Measurements from ENCODE around the gene ZNF41.
"Not testable (repeated sequence)": the region's sequence is repeated elsewhere in the genome, so short reads cannot be mapped to it uniquely, and the experiment has no call there.

The ZNF41 gene

GRCh38 chrX:47482512-47483305 is at the start of gene ZNF41:
Gene ZNF41 (minus strand): TSS chrX:47483222. CDS start chrX:47467481, 15,741 bp downstream.
- peak; percentile 73 for DNase-seq

GRCh38 chrX:47530049-47530448 is 47.0 kb upstream of the ZNF41 start:
- no peak for DNase-seq

DNA sequence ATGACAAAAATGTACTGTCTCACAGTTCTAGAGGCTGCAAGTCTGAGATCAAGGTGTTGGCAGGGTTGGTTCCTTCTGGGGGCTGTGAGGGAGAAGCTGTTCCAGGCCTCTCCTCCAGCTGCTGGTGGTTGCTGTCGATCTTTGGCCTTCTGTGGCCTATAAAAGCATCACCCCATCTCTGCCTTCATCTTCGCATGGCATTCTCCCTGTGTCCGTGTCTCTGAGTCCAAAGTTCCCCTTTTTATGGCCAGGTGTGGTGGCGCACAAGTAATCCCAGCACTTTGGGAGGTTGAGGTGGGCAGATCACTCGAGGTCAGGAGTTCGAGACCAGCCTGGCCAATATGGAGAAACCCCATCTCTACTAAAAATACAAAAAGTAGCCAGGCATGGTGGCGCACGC is 46.5 kb upstream of the ZNF41 start:
- DNase-seq = no peak

DNA sequence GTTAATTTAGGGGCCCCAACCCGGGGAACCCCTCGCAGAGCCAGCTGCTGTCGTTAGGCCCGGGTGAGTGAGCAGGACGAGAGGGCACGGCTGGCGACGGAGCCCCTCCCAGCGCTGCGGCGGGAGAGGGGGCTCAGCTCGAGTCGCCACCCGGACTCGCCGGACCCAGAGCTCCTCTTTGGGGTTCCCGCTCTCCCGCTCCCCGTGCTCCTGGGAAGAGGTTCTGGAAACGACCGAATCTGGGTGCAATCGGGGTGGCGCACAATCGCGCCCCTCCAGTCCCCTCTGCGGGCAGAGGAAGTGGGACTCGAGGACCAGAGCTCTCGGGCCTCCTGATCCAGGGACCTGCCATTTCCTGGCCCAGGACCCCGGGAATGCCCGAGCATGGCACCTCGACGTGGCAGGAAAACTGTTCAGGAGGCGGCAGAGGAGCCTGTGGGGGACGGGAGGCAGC is 40.7 kb upstream of the ZNF41 start:
- DNase-seq = no peak

DNA sequence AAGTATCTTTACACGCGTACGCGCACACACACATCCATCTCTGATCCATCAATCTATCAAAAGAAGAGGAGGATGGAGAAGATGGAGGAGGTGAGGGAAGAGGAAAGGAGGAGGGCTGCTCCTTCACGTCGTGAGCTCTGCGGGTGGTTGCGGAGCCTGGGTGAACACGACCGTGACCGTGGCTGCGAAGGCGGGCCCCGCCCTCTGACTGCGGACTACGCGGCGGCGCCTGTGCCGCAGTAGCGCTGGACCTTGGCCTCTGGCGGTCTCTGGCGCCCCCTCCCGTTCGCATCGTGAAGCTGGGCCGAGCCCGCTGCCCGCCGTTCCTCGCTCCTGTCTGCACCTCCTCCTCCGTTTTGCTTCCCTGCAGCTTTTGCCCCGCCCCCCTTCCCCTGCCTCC is 40.3 kb upstream of the ZNF41 start:
- peak; percentile 61 for DNase-seq

- no peak for DNase-seq
These were observed 35.1 kb upstream of the ZNF41 start for GRCh38 chrX:47518144-47518543.

GRCh38 chrX:47515941-47516665 is 33.1 kb upstream of the ZNF41 start:
- DNase-seq = no peak

DNA sequence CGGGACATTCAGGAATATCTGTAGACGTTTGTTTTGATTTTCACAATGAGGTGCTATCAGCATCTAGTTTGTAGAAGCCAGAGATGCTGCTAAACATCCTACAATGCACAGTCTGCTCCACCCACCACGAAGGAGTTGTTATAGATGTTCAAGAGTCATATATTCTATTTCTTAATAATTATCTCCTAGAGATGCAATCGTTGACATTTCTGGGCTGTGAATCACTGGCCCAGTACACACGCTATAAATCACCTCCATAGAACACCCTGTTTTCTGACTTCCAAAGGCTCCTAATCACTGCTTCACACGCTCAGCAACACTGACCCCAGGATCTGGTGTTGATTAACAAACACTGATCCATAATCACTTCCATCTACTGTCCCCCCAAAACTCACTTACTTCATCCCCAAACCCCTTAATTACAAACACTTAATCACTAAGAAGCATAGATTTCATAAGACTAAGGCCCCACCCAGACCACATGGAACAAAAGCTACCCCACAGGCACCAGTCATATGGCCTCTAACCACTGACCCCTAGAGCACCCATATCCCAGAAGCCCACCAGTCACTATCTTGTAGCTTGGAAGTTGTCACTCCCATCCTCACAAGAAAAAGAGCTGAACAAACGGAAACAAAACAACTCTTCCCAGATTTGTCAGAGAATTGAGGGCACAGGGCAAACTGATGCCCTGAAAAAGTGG is 31.7 kb upstream of the ZNF41 start:
- no peak for DNase-seq

GRCh38 chrX:47513034-47513965 is 30.3 kb upstream of the ZNF41 start:
- DNase-seq = not testable (repeated sequence)

GRCh38 chrX:47512383-47512782 is 29.4 kb upstream of the ZNF41 start:
- not testable (repeated sequence) for DNase-seq

DNA sequence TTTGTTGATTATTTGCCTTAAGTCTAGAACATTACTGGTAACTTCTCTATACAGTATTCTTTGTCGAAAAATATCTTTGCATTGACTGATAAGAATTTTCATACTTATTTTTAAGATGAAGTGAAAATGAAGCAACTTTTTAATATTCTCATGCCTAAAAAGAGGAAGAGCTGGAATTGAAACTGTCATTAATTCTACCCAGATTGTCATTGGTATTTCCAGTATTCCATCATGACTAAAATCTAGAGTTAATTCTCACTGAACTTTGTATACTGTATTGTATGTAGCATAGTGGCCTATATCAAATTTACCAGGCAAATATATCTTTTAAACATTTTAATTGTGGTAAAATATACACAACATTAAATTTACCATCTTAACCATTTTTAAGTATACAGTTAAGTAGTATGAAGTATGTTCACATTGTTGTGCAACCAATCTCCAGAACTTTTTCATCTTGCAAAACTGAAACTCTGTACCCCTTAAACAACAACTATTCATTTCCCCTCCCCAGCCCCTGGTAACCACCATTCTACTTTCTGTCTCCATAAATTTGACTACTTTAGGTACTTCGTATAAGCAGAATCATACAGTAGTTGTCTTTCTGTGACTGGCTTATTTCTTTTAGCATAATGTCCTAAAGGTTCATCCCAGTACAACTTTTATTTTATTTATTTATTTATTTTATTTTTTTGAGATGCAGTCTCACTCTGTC is 24.3 kb upstream of the ZNF41 start:
- DNase-seq = no peak

GRCh38 chrX:47503151-47503550 is 20.1 kb upstream of the ZNF41 start:
- no peak for DNase-seq

DNA sequence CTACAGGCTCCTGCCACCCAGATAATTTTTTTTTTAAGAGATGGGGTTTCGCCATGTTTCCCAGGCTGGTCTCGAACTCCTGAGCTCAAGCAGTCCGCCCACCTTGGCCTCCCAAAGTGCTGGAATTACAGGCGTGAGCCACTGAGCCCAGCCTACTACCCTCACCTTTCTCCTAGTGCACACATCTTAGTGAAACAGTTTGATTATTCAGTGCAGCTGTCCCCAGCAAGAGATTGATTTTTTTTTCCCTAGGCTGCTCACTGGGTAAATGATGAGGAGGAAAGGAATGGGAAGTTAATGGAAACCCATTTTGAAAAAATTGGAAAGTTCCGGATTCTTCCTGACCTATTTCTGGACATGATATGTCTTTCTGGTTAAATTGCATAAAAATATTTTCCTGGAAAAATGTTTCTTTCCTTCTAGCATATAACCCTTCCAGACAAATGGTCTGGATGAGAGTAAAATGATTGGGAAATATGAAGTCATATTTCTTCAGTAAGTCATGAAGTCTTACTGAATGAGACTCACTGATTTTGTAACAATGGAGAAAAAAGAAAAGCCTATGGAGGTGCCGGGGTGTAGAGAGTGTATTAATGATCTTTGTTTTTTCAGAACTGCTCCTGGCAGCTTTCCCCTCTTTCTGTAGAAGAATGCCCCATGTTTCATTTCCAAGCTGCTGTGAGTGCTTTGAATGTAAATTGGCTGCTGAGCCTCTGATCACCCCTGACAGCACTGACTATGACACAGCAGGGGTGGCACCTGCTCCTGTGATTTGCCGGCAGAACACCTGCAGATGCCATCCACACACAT is 19.5 kb upstream of the ZNF41 start:
- DNase-seq = no peak

DNA sequence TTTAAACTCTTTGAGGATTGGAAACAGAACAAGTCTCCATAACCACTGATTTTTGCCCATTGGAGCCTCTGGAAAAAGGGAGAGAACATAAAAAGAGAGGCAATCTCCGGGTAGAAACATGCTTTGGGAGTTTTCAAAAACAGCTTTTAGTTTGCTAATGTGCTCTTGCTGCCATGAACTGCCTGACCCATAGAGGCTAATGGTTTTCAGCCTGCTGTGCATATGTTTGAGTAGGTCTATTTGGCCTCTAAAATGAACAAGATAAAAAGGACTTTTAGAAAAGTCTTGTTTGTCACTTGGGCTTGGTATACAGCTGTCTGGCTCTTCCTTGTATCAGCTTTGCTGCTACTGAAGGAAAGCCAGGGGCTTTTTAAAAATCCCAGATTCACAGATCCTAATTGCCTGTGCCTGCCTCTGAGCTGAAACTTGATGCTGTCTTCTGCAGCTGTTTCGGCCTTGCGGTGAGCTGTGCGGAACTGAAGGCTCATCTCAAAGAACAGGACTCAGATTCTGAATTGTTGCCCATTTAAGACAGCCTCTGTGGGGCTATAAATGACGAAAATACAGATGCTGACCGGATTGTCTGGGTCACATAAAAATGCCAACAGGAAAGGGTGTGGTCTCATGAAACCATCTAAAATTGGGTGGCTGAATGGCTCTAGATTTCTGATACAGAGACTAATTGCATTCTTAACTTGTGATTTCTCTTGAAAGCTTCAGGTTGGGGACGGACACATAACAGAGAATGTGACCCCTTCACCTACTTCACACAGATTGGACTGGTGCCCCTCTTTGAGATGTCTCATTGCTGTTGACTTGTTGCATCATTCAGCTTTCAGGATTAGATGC is 18.4 kb upstream of the ZNF41 start:
- no peak for DNase-seq

DNA sequence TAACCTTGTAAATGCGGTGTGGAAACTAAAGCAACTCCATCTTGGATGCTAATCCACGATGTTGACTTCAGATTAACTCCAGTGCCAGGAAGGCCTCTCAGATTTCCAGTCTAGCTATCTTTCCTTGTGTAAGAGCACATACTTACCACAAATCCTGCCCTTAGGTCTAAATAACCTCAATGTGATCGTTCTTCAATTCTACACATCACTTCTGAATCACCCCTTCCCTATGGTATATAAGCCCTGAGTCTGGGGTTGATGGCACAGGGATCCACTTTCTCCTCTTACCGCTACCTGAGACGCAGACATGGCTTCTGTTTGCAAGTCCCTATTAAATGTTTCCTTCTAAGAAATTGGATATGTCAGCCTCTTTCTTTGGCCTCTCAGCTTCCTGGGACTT is 17.5 kb upstream of the ZNF41 start:
- DNase-seq = no peak

DNA sequence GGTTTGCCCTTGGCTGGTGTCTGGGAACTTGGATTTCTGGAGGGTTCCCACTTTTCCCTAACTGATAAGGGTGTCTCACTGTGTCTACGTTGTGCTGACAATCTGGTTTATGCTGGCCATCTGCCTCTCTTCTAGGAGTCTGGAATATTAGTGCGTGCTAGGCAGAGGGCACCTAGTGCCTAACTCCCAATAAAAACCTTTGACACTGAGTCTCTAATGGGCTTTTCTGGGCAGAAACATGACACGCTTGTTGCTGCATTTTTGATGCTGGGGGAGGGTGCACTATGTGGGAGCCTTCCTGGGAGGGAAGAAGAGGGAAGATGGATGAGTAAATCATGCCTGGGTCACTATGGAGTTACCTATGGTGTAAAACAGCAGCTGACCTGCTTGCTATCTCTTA is 16.3 kb upstream of the ZNF41 start:
- DNase-seq = no peak

DNA sequence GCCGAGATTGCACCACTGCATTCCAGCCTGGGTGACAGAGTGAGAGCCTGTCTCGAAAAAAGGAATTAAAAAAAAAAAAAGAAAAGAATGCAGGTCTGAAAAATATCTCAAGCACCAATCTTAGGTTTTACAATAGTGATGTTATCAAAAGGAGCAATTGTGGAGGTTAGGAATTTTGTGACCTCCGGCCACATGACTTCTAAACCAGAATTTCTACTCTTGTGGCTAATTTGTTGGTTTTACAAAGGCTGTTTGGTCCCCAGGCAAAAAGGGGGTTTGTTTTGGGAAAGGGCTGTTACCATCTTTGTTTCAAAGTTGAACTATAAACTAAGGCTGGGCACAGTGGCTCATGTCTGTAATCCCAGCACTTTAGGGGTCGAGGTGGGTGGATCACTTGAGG is 15.4 kb upstream of the ZNF41 start:
- no peak for DNase-seq

DNA sequence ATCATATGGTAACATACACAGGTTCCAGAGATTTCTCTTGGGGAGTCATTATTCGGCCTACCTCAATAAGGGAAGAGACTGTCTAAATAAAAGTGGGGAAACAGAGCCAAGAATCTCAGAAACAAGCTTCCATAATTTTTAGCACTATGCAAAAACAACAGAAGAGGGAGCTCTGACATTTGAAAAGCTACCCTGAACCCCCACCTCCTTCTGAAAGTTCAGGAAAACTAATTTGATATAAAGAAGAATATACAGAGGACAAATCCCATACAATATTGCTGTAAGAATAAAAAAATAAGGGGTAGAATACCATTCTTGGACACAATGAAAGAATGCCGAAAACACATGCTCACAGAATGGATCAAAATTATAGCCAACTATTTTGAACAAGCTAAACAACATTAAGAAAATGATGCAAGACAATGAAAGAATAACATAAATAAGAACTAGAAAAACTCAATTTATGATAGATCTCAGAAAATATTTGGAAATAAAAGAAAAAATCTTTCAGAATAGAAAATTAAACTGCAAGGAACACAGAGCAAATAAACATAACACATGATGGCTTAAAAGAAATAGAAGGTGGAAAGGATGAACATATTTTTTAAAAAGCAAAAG is 14.4 kb upstream of the ZNF41 start:
- DNase-seq = no peak

DNA sequence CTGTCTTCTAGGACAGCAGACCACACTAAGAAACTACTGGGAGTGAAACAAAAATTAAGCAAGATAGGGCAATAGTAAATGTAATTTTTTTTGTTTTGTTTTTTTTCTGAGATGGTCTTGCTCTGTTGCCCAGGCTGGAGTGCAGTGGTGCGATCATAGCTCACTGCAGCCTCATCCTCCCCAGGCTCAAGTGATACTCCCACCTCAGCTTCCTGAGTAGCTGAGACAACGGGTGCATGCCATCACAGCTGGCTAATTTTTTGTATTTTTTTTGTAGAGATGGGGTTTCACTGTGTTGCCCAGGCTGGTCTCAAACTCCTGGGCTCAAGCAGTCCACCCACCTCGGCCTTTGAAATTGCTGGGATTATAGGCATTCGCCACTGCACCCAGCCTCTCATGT is 9.1 kb upstream of the ZNF41 start:
- DNase-seq = not testable (repeated sequence)

All from NCI-H526 treated with DMSO at 0.1 percent for 48 hours (cell line).